Kidney tubule cell (primary cell): ENCODE data around the gene ESYT2.
"Not testable (repeated sequence)": the region's sequence is repeated elsewhere in the genome, so short reads cannot be mapped to it uniquely, and the experiment has no call there.

Experiments
- DNase-seq: peaks from one replicate; pipeline ENCODE4 v3.0.0-alpha.2; 2018; ENCODE audit warnings: low spot score

The ESYT2 gene

DNA sequence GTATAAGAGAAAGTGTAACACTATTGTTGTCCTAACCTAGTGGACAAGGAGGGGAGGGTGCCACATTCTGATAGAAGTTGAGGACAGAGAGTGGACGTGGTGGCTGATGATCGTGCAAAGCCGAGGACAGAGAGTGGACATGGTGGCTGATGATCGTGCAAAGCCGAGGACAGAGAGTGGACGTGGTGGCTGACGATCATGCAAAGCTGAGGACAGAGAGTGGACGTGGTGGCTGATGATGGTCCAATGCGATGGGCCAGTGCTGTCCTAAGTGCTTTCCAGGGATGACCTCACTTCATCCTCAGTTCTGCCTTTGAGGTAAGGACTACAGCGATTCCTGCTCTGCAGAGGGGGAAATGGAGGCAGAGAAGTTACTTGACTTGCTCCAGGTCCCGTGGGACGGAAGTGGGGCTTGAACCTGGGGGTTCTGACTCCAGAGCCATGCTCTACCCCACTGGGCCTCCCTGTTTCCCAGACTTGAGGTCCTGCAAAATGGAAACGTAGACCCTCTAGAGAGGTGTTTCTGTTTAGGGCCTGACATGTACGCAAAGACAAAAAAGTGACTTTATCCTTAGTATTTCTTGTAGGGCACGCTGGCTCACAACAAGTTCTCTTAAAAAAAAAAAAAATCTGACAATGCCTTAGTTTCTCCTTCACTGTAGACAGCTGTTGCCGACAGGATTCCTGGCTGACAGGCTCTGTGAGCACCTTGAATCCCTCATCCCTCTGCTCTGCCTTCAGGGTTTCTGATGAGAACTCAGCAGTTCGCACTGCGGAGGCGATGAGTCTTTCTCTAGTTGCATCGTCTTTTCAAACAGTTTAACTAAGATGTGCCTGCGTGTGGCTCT, 104.4 kb downstream of the ESYT2 start:
- DNase-seq, result no peak

DNA sequence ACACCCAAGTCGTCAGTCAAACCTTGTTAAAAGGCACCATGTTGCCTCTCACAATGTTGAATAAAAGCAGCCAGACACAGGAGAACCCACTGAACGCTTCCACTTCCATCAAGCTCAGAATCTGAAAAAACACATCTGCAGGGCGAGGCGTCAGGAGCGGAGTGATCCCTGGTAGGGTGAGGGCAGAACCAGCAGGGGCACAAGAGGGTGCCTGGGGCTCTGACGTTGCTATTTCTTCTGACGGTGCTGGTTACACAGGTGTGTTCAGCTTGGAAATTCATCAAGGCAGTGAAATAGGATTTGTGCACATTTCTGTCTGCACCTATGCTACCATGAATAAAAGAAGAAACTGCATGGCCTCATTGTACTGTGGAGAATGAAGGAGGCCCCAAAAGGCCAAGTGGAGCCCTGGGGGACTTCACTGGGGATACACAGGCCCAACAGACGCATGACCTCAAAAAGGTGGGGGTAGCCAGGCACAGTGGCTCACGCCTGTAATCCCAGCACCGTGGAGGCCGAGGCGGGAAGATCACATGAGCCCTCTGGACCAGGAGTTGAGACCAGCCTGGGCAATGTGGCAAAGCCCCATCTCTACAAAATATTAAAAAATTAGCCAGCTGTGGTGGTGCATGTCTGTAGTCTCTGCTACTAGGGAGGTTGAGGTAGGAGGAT, 105.5 kb downstream of the ESYT2 start:
- no peak for DNase-seq

DNA sequence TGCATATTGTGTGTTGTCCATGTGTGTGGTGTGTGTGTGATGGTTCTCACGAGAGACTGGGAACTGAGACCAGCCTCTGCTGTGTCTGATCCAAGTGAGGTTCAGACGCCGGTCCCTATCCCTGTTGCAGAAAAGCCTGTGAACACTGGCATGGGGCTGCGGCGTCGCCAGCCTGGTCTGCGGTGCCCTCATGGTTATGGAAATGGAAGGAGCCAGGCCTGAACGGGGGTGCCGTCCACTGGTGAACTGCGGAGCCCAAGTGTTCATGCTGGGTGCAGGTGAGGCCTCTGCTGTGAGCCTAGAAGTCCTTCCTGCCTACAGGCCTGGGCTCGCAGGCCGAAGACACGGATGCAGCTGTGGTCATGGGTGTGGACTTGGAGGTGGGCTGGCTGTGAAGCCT, 106.0 kb downstream of the ESYT2 start:
- DNase-seq, result no peak

DNA sequence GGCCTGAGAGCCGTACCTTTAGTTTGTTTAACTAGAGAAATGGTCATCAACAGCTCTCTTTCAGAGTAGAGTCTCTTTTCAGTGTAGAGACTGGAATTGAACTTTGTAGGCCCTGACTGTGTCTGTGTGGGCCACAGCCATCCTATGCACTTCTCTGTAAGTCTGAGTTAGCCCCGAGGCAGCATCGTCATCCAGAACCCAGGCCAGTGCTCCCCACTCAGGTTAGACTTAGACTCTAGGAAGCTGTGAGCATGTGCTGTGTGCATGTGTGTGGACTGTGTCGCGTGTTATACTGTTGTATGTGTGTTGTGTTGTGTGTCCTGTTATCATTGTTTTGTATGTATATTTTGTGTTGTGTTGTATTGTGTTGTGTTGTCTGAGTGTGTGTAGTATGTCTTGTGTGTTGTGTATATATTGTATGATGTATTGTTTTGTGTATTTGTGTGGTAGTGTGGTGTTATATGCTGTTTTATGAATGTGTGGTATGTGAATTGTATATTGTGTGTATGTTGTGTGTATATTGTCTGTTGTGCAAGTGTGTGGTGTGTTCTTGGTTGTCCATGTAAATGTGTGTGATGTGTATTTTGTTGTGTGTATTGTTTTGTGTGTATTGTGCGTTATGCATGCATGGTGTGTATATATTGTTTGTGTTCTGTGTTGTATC, 106.6 kb downstream of the ESYT2 start:
- DNase-seq, result no peak

DNA sequence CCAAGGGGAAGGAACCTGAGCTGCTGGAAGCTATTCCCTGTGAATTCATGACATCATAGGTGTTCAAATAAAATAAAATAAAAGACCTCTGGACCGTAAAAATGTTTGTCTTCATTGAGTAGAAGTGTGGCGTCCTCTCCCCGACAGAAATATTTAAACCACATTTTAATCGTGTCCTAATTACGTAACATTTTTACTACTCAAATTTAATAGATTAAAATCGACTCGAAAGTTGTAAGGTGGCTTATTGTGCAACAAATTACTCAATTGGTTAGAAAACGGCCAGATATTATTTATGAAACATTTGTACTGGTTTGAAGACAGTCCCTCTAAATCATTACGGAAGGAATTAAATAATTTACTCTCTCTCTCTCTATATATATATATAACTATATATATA, 109.2 kb downstream of the ESYT2 start:
- DNase-seq, result no peak

DNA sequence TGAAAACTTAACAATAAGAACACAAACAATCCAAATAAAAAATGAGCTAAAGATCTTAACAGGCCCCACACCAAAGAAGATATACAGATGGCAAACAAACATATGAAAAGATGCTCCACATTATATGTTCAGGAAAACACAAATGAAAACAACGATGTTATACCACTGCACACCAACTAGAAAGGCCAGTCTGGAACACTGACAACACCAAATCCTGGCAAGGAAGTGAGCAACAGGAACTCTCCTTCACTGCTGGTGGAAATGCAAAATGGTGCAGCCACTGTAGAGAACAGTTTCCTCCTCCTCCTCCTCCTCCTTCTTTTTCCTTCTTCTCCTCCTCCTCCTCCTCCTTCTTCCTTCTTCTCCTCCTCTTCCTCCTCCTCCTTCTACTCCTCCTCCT, 112.5 kb downstream of the ESYT2 start:
- no peak for DNase-seq

DNA sequence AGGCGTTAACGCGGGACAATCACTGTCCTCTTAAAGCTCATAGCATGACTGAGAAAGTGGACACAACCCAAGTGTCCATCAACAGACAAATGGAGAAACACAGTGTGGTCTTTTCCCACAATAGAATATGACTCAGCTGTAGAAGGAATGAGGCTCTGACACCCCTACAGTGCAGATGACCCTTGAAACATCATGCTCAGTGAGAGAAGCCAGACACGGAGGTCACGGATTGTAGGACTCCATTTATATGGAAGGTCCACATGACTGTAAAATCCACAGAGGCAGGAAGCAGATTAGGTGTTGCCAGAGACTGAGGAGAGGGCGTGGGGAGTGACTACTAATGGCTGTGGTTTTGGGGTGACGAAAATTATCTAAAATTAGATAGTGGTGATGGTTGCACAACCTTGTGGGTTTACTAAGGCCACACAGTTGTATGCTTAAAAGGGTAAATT, 118.6 kb downstream of the ESYT2 start:
- DNase-seq, result no peak

DNA sequence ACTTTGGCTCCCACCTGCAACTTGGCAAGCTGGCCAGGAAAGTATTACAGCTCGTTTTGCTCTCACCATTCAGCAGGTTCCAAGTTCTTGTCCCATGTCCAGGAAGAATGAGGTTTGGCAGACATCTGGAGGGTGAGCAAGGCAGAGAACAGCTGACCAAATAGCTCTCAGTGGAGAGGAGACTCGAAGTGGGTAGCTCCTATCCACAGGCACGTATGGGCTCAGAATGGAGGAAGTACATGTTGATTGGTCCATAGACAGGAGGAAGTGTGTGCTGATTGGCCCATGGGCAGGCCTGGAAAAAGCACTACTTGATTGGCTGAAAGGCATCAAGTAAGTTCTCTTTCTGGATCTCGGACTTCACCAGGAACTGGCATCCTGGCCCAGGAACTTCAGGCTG, 121.7 kb downstream of the ESYT2 start:
- DNase-seq, result no peak

DNA sequence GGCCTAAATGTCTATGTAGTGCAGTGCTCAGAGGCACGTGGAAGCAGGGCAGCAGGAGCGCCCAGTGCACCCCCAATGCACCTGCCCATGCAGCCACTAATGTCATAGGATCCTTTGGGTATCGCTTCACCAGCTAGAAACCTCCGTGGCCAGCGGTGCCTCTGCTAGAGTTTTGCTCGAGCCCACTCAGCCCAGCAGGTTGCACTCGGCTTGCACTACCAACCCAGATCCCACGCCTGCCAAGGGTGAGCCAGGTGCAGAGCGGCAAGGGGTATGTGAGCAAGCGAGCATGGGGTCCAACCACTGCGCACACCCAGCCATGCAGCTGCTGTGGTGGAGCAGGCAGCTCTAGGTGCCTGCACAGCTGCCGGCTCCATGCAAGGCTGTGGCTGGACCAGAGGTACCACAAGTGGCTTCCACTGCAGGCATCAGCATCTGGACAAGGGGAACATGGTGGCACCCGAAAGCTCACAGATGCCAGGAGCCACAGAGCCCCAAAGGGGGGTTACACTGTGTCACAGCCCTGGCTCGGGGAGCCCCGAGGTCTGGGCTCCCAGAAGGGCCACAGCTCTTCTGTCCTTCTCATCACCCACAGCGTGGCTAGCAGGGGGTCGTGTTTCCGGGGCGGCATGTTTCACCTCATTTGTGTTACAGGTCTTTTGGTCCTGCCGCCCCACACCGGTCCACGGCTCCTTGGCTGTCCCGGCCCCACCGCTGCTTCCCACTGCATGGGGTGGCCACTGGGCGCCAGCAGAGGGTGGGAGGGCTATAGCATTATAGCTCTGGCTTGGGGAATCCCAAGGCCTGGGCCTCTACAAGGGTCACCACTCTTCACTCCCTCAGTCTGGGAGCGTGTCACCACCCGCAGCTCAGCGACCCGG, 122.4 kb downstream of the ESYT2 start:
- DNase-seq, result no peak

DNA sequence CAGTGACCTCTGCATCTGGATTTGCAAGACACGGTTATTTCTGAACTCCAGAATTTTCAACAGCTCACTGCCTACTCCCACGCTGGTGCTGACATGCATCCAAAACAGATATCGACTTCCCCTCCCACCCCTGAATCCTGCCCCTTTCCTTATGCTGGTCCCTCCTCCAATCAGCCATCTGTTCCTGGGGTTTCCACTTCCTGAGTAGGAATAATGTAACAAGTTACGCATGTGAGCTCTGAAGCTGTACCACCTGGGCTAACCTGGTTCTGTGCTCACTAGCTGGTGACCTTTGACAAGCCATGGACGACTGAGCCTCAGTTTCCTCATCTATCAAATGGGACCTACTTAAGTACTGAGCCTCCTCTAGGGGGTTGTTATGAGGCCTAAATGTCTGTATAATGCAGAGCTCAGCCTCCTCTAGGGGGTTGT, 123.0 kb downstream of the ESYT2 start:
- no peak for DNase-seq

DNA sequence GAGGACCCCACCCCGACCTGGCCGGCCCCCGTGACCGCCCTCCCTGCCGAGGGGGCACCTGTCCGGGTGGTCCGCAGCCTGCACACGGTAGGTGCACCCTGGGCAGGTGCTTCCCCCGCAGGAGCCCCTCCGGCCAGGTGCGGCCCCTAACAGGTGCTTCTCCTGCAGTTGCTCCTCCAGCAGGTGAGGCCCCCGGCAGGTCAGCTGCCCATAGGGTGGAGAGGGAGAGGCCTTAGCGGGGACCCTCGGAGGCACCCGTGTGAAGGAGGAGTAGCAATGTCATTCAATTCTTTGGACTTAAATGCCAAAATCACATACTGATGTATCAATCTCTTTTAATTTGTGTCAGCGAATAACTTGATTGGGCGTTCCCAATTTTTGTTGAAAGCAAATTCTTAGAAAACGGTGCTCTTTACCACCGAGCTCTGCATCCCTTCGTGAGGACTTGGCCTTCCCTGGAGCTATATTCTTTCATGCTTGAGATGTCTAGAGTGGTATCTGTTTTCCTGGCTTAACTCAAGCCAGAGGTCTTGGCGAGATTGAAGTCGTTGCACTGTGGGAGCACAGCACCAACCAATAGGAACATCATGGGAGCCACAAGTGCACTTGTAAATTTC, 124.0 kb downstream of the ESYT2 start:
- DNase-seq, result no peak

DNA sequence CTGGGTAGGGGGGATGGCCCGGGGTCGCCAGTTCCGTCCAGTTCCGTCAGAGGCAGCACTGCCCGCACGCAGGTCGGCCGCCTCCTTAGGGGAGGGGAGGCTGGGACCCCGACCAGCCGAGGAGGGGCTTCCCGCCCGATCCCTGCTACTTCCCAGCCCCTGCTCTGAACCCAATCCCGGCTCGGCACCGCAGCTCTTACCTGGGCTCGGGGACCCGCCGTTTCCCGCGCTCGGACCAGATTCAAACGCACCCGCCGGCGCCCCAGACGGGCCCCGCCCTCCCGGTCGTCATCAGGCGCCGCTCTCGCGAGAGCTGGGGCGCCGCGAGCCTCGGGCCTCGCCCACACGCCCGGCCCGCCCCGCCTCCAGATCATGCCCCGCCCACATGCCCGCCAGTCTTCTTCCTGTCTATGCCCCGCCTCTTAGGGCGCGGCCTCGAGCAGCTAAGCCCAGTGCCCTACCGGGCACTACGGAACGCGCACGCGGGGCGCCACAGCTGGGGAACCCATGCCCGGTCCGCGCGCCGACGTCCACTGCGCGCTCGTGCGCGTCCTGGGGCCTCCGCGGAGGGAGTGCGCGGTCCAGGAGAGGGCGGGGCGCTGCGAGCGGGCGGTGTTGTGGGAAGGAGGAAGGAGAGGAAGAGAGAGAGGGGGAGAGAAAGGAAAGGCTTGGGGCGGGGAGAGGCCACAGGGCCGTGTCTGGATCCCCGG, 124.6 kb downstream of the ESYT2 start, which contains the start of gene NCAPG2:
NCAPG2 (minus strand) TSS at position 281 of the 710 bp plus-strand sequence. CDS start 2,905 bp downstream, outside the sequence.
- DNase-seq, result peak; percentile 99

DNA sequence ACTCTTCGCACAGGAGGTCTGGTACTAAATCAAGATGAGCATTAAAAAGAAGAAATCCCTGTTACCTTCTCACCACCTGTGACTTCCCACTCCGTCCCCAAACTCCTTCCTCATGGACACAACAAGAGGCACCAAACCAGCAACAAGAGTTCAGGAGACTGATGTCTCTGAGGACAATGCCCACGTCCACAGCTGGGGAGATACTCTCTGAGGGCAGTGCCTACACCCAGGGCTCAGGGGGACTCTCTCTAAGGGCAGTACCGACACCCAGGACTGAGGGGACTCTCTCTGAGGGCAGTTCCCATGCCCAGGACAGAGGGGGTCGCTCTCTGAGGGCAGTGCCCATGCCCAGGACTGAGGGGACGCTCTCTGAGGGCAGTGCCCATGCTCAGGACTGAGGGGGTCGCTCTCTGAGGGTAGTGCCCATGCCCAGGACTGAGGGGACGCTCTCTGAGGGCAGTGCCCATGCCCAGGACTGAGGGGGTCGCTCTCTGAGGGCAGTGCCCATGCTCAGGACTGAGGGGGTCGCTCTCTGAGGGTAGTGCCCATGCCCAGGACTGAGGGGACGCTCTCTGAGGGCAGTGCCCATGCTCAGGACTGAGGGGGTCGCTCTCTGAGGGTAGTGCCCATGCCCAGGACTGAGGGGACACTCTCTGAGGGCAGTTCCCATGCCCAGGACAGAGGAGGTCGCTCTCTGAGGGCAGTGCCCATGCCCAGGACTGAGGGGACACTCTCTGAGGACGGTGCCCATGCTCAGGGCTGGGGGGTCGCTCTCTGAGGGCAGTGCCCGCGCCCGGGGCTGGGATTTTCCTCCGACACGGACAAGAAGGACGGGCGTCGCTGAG, 125.4 kb downstream of the ESYT2 start:
- DNase-seq, result not testable (repeated sequence)

DNA sequence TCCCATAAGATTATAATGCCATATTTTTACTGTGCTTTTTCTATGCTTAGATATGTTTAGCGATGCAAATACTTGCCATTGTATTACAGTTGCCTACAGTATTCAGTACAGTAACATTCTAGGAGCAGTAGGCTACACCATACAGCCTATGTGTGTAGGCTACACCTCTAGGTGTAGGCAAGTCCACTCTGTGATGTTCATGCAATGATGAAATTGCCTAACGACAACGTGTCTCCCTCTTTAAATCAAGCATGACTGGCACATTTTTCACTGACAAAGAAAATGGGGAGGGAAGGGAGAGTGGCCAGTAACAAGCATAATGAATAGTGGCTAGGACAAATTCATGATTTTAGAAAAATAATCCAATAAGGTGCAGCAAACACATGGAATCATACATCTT, 126.4 kb downstream of the ESYT2 start:
- DNase-seq, result no peak

DNA sequence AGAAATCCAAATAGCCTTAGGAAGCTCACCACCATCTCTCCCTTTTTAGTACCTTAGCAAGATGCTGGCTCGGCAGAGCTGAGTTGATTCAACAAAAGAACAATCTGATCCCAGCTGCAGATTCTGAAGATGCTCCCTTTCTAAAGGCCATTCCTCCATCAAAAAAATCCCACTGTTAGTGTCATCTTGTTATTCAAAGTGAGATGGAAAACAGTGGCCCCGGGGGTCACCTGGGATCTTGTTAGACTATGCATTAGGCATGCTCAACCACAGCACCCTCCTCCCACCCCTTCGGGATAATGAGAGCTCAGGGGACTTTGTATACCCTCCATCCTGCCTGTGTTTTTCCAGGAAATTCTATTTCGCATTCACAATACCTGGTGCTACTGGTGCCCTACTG, 127.1 kb downstream of the ESYT2 start:
- DNase-seq, result no peak

DNA sequence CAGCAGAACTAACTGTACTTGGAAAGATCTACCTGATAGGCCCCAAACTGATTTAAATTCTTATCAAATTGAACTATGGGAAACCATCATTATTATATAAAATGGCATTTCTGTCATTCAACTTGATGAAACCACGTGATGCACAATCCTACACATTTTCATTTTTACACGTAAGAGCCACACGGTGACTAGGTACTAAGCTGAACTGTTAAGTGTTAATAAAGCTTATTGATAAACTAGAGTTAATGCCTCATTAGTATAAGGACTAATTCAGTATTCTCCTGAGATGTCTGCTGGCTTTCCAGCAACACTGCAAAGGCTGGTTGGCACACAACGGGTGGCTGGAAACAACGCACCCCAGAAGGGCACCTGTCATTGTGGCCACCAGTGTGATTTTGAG, 129.3 kb downstream of the ESYT2 start:
- DNase-seq, result no peak

DNA sequence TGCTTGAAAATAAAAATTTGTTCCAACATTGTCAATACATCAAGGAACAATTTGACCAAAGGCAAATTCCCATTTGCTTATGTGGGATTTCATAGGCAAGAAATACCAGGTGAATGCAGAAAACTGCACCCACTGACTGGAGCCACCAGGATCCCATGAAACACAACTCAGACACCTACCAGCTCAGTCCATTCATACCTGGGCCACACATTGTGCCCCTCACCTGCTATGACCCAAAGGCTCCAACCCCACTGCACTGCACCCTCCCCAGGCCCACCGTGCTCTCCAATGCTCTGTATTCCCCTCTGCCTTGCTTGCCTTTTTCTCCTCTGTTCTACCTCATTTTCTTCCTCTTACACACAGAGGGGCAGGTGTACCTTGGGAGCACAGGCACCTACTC, 130.0 kb downstream of the ESYT2 start:
- DNase-seq, result no peak

DNA sequence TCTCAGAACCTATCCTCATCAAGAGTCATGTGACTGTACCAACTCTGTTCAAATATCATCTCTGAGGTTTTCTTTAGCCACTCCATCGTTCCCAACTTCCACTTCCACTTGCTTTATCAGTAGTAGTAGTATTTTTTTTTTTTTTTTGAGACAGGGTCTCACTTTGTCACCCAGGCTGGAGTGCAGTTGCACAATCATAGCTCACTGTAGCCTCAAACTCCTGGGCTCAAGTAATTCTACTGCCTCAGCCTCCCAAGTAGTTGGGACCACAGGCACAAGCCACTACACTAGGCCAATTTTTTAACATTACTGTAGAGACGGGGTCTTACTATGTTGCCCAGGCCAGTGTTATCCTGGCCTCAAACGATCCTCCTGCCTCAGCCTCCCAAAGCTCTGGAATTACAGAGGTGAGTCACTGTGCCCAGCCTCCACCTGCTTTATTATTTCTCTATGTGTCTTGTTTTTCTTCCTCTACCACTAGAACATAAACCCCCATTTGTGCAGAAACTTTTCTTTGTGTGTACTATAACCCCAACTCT, 130.6 kb downstream of the ESYT2 start:
- DNase-seq, result no peak

DNA sequence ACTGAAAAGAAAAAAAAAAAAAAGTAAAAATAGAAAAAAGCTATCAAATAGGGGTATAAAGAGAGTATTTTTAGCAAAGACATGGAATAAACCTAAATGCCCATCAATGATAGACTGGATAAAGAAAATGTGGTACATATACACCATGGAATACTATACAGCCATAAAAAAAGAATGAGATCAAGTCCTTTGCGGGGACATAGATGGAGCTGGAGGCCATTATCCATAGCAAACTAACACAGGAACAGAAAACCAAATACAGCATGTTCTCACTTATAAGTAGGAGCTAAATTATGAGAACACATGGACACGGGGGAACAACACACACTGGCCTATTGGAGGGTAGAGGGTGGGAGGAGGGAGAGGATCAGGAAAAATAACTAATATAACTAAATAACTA, 131.7 kb downstream of the ESYT2 start:
- DNase-seq, result not testable (repeated sequence)
